H1 (cell line): ENCODE results near the gene MCFD2. TPM values are rescaled to one million over a fixed set of nuclear protein-coding genes. Genes with fewer than 3 reads are reported as not detected.

Experiments used
- CTCF ChIA-PET: fragments of 300-600 bp; sonication (Branson Sonifier 250); formaldehyde crosslinking; loops from one replicate; lab custom pipeline; 2021; ENCODE audit not compliant: partially characterized antibody; lab: Charles Lee
- POLR2A ChIA-PET: fragments of 300-600 bp; sonication (Branson Sonifier 250); formaldehyde crosslinking; loops from one replicate; lab custom pipeline; 2021; ENCODE audit warnings: inconsistent platforms; ENCODE audit not compliant: partially characterized antibody; lab: Charles Lee
- DNase-seq, 2 experiments: peaks; one replicate each; pipeline versions ENCODE4 v3.0.0 to v3.0.0-alpha.2; 2010 to 2022; ENCODE audit warnings: low spot score in 2 of 2, low read depth in 1 of 2, mixed read lengths in 1 of 2
- FAIRE-seq: peaks from 2 replicates; lab custom pipeline; 2011; peaks lifted over from hg19 to GRCh38; lab: Jason Lieb, UNC
- H2AFZ ChIP-seq: 2 replicates; pipeline ENCODE4 v1.8.1; 2012; ENCODE audit warnings: low read length, inconsistent platforms
- H2AK5ac ChIP-seq: 2 replicates; pipeline ENCODE4 v1.6.1; 2013; ENCODE audit warnings: low read depth, low read length
- H2BK120ac ChIP-seq: replicated peaks from 2 replicates; pipeline ENCODE3; 2013; ENCODE audit warnings: low read depth, low read length, inconsistent platforms
- H2BK12ac ChIP-seq: 2 replicates; pipeline ENCODE4 v1.6.1; 2013; ENCODE audit warnings: low read depth, low read length
- H2BK15ac ChIP-seq: 2 replicates; pipeline ENCODE4 v1.6.1; 2013; ENCODE audit warnings: low read length
- H2BK20ac ChIP-seq: 2 replicates; pipeline ENCODE4 v1.6.1; 2013; ENCODE audit warnings: low read length
- H2BK5ac ChIP-seq: 2 replicates; pipeline ENCODE4 v1.6.1; 2013; ENCODE audit warnings: low read depth, low read length
- H3K14ac ChIP-seq: 2 replicates; pipeline ENCODE4 v1.6.1; 2013; ENCODE audit warnings: inconsistent platforms; ENCODE audit not compliant: insufficient read length
- H3K18ac ChIP-seq: 2 replicates; pipeline ENCODE4 v1.6.1; 2013; ENCODE audit warnings: low read length; ENCODE audit errors: extremely low read depth
- H3K23ac ChIP-seq: 2 replicates; pipeline ENCODE4 v1.6.1; 2013; ENCODE audit warnings: inconsistent platforms; ENCODE audit not compliant: insufficient read length
- H3K23me2 ChIP-seq: 2 replicates; pipeline ENCODE4 v1.6.1; 2013; ENCODE audit warnings: low read depth, low read length
- H3K27ac ChIP-seq: 2 replicates; pipeline ENCODE4 v1.6.1; 2011; ENCODE audit warnings: low read depth, low read length, inconsistent platforms
- H3K27me3 ChIP-seq, 4 experiments: replicated peaks in 1 of 4; 1 replicate in 1 of 4; 2 replicates in 3 of 4; pipeline versions ENCODE4 v1.6.1 to v1.8.1; 2011 to 2013; ENCODE audit warnings: low read length in 3 of 4, mild to moderate bottlenecking in 3 of 4, inconsistent platforms in 2 of 4, mixed read lengths in 2 of 4, moderate library complexity in 1 of 4; ENCODE audit not compliant: control insufficient read depth in 3 of 4, insufficient read depth in 3 of 4; ENCODE audit errors: extremely low read depth in 1 of 4
- H3K36me3 ChIP-seq, 4 experiments: 2 replicates each; pipeline versions ENCODE4 v1.6.1 to v1.8.1; 2011 to 2013; ENCODE audit warnings: mild to moderate bottlenecking in 4 of 4, low read length in 3 of 4, moderate library complexity in 2 of 4, control low read depth in 1 of 4, inconsistent platforms in 1 of 4; ENCODE audit not compliant: insufficient read depth in 4 of 4, control insufficient read depth in 2 of 4
- H3K4ac ChIP-seq: replicated peaks from 2 replicates; pipeline ENCODE3; 2013; ENCODE audit warnings: low read length, low read depth, mixed read lengths, inconsistent platforms; ENCODE audit not compliant: insufficient read length
- H3K4me1 ChIP-seq, 4 experiments: replicated peaks in 1 of 4; 1 replicate in 1 of 4; 2 replicates in 3 of 4; pipeline versions ENCODE4 v1.6.1 to v1.8.1; 2011 to 2013; ENCODE audit warnings: low read length in 3 of 4, inconsistent platforms in 2 of 4, mixed read lengths in 1 of 4; ENCODE audit not compliant: insufficient read depth in 4 of 4, control insufficient read depth in 3 of 4
- H3K4me2 ChIP-seq, 2 experiments: 2 replicates each; pipeline versions ENCODE4 v1.6.1 to v1.8.1; 2011 to 2013; ENCODE audit warnings: low read depth in 2 of 2, low read length in 2 of 2, control low read depth in 1 of 2, inconsistent platforms in 1 of 2, mild to moderate bottlenecking in 1 of 2; ENCODE audit not compliant: insufficient read depth in 1 of 2
- H3K4me3 ChIP-seq, 4 experiments: fragments of 200-600, 300-600 bp in 1 of 4; sonication (generic), shearing (Covaris generic), sonication (Bioruptor Twin) in 1 of 4; 2 replicates each; pipeline versions ENCODE4 v1.5.1 to v1.8.1; 2011 to 2016; ENCODE audit warnings: low read length in 4 of 4, low read depth in 3 of 4, control low read depth in 2 of 4, inconsistent platforms in 2 of 4, mild to moderate bottlenecking in 2 of 4, mixed read lengths in 1 of 4, moderate library complexity in 1 of 4; ENCODE audit not compliant: insufficient read depth in 2 of 4; ENCODE audit errors: extremely low read depth in 1 of 4
- H3K56ac ChIP-seq: replicated peaks from 2 replicates; pipeline ENCODE3; 2013; ENCODE audit warnings: low read depth, mild to moderate bottlenecking, mixed read lengths, low read length, inconsistent platforms; ENCODE audit not compliant: insufficient read length
- H3K79me1 ChIP-seq: 2 replicates; pipeline ENCODE4 v1.6.1; 2013; ENCODE audit warnings: low read depth, low read length, control low read depth
- H3K79me2 ChIP-seq, 2 experiments: 2 replicates each; pipeline versions ENCODE4 v1.6.1 to v1.8.1; 2012 to 2013; ENCODE audit warnings: low read length in 2 of 2, mild to moderate bottlenecking in 2 of 2, inconsistent platforms in 1 of 2; ENCODE audit not compliant: insufficient read depth in 2 of 2, control insufficient read depth in 1 of 2
- H3K9ac ChIP-seq, 4 experiments: replicated peaks in 1 of 4; 1 replicate in 1 of 4; 2 replicates in 3 of 4; pipeline versions ENCODE4 v1.6.1 to v1.8.1; 2011 to 2013; ENCODE audit warnings: low read depth in 3 of 4, low read length in 3 of 4, control low read depth in 2 of 4, mild to moderate bottlenecking in 2 of 4, moderate library complexity in 2 of 4, inconsistent platforms in 1 of 4; ENCODE audit errors: extremely low read depth in 1 of 4
- H3K9me3 ChIP-seq, 2 experiments: 2 replicates each; pipeline versions ENCODE4 v1.6.1 to v1.8.1; 2012 to 2013; ENCODE audit warnings: mild to moderate bottlenecking in 2 of 2, moderate library complexity in 2 of 2, control low read depth in 1 of 2, inconsistent platforms in 1 of 2, low read depth in 1 of 2, low read length in 1 of 2, mixed read lengths in 1 of 2; ENCODE audit not compliant: insufficient read depth in 2 of 2
- H4K20me1 ChIP-seq, 2 experiments: replicated peaks in 1 of 2; 2 replicates each; pipeline versions ENCODE3 to v1.8.1; 2011 to 2013; ENCODE audit warnings: inconsistent platforms in 2 of 2, low read length in 2 of 2, mild to moderate bottlenecking in 1 of 2; ENCODE audit not compliant: insufficient read depth in 2 of 2, control insufficient read depth in 1 of 2
- H4K5ac ChIP-seq: 2 replicates; pipeline ENCODE4 v1.6.1; 2013; ENCODE audit warnings: low read length, low read depth, mixed read lengths, inconsistent platforms; ENCODE audit not compliant: insufficient read length
- H4K8ac ChIP-seq: 2 replicates; pipeline ENCODE4 v1.8.0; 2013; ENCODE audit warnings: mild to moderate bottlenecking, moderate library complexity, low read length, inconsistent platforms; ENCODE audit not compliant: insufficient read depth; ENCODE audit errors: extremely low read depth
- H4K91ac ChIP-seq: replicated peaks from 2 replicates; pipeline ENCODE3; 2013; ENCODE audit warnings: low read length, mixed read lengths, inconsistent platforms; ENCODE audit not compliant: insufficient read length
- WGBS, 2 experiments: shearing (Covaris generic) in 1 of 2; methylation state at CpG; one replicate each; pipeline versions ENCODE4 v1.1.6 to v1.1.7; 2013 to 2015; ENCODE audit warnings: low lambda C conversion rate in 2 of 2, mixed read lengths in 2 of 2, inconsistent platforms in 1 of 2, low coverage in 1 of 2, missing lambda C conversion rate in 1 of 2; ENCODE audit not compliant: insufficient replicate concordance in 2 of 2, insufficient coverage in 1 of 2, insufficient read length in 1 of 2; ENCODE audit errors: extremely low coverage in 1 of 2, missing lambda C conversion rate in 1 of 2; 5-methylcytosine and 5-hydroxymethylcytosine counted together
- polyA plus RNA-seq, 7 experiments: library from polyadenylated mRNA; depleted of rRNA in 3 of 7; stranded (reverse) in 5 of 7; unstranded in 2 of 7; fragments of >200 nt in 5 of 7; fragments of 200-250 nt in 2 of 7; gene quantifications; 1 replicate in 5 of 7; 2 replicates in 1 of 7; 4 replicates in 1 of 7; pipeline versions ENCODE4 v1.2.1 to v1.2.3, GENCODE V29; 2011 to 2013; ENCODE audit warnings: missing spikeins in 2 of 7, mixed read lengths in 2 of 7
- total RNA-seq: library from RNA; stranded (reverse); fragmentation: NEBNext Ultra II Directional; extraction: Animal tissue kit (Norgen Biotek cat#: 25700); gene quantifications from 2 replicates; pipeline ENCODE4 v1.2.1, GENCODE V29; 2021
- TF ChIP-seq, protein P1 (sequence below): IDR thresholded peaks from 2 replicates; pipeline ENCODE4 v1.6.1; 2012; ENCODE audit warnings: inconsistent platforms
- TF ChIP-seq, protein P2 (sequence below), 3 experiments: IDR thresholded peaks; 1 replicate in 2 of 3; 2 replicates in 1 of 3; pipeline versions ENCODE4 v1.5.1 to v1.6.1; 2011; ENCODE audit warnings: low read length in 3 of 3, mild to moderate bottlenecking in 3 of 3, inconsistent platforms in 2 of 3, low read depth in 1 of 3, moderate library complexity in 1 of 3; ENCODE audit not compliant: insufficient read depth in 1 of 3; ENCODE audit errors: control extremely low read depth in 1 of 3

MCFD2 gene
- total and polyA plus RNA-seq, 2 of the 8 experiments (the other 6 are each of a cell fraction or from before 2014, with no cell fraction given) = 35.2 to 76.2 TPM

DNA sequence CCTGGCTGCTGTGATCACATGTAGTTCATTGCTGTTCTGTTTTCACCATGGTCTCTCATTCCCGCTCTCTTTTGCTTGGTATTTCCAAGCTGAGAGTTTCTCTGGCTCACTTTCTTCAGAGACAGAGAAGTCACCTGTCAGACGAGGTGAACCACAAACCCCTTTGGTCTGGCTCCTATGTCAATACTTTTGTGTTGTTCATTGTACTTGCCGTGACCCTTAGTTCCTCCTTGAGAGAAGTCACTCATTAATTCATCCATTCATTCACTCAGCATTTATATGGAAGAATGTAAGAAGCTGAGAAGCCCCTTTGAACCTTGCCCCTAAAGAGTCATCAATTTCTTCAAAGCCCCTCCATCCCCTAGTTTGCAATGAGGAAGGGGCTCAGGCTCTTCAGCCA, 15.2 kb downstream of the MCFD2 start:
- no peaks in the 10 kb centered on the region for H3K79me1 ChIP-seq
- no peak overlapping the region for H4K8ac ChIP-seq
- TF ChIP-seq, protein P1, sequence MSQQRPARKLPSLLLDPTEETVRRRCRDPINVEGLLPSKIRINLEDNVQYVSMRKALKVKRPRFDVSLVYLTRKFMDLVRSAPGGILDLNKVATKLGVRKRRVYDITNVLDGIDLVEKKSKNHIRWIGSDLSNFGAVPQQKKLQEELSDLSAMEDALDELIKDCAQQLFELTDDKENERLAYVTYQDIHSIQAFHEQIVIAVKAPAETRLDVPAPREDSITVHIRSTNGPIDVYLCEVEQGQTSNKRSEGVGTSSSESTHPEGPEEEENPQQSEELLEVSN = 0 out of 2 replicates have a peak, but pooled peaks have one; percentile 15
- TF ChIP-seq, protein P2, sequence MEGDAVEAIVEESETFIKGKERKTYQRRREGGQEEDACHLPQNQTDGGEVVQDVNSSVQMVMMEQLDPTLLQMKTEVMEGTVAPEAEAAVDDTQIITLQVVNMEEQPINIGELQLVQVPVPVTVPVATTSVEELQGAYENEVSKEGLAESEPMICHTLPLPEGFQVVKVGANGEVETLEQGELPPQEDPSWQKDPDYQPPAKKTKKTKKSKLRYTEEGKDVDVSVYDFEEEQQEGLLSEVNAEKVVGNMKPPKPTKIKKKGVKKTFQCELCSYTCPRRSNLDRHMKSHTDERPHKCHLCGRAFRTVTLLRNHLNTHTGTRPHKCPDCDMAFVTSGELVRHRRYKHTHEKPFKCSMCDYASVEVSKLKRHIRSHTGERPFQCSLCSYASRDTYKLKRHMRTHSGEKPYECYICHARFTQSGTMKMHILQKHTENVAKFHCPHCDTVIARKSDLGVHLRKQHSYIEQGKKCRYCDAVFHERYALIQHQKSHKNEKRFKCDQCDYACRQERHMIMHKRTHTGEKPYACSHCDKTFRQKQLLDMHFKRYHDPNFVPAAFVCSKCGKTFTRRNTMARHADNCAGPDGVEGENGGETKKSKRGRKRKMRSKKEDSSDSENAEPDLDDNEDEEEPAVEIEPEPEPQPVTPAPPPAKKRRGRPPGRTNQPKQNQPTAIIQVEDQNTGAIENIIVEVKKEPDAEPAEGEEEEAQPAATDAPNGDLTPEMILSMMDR (IDR thresholded peaks at IDR 0.05; ENCODE audit: control extremely low read depth in 1 of 3, insufficient read depth in 1 of 3, low read depth in 1 of 3, low read length in 3 of 3) = no peak
- no peak overlapping the region for H4K5ac ChIP-seq
- no peaks in the 10 kb centered on the region for H3K79me2 ChIP-seq
- no peak overlapping the region for H3K27ac ChIP-seq
- H4K20me1 ChIP-seq = peaks cover 0 to 2% of the 10 kb centered on the region in 2 experiments
- H3K27me3 ChIP-seq = no peaks in the 10 kb centered on the region
- H3K4ac ChIP-seq = no peak overlapping the region
- H3K9me3 ChIP-seq = no peaks in the 10 kb centered on the region
- POLR2A ChIA-PET = no interaction called here
- no peak overlapping the region for H2BK120ac ChIP-seq
- H2BK20ac ChIP-seq = no peak overlapping the region
- no peak overlapping the region for H3K56ac ChIP-seq
- H3K4me1 ChIP-seq = no peaks in the 10 kb centered on the region
- no peak overlapping the region for H3K23ac ChIP-seq
- H3K4me3 ChIP-seq = no peak overlapping the region
- no peak overlapping the region for H3K9ac ChIP-seq
- H2BK12ac ChIP-seq = no peak overlapping the region
- H2AK5ac ChIP-seq = no peak overlapping the region
- no peak overlapping the region for H2BK5ac ChIP-seq
- no peak overlapping the region for H2BK15ac ChIP-seq
- H3K36me3 ChIP-seq = peaks cover 0 to 4% (median 1%) of the 10 kb centered on the region in 4 experiments; a peak in 5 of 8 replicates
- no peak overlapping the region for H3K4me2 ChIP-seq
- CTCF ChIA-PET = no interaction called here
- no peak overlapping the region for H4K91ac ChIP-seq
- no peak for FAIRE-seq
- 91% methylated on average over 3 of the region's 3 CpGs; no CpG with 5 or more reads in 1 of the 2 experiments for WGBS, 2 experiments
- H3K18ac ChIP-seq = no peak overlapping the region
- no peak overlapping the region for H2AFZ ChIP-seq
- H3K23me2 ChIP-seq = no peaks in the 10 kb centered on the region
- H3K14ac ChIP-seq = no peak overlapping the region
- no peak for DNase-seq
